NCI-H187 (cell line): ENCODE data around the gene KCNK16.

Experiments
- DNase-seq, 2 experiments: peaks; one replicate each; lab custom pipeline; 2025; lab: John Stamatoyannopoulos, UW

The KCNK16 gene

GRCh38 chr6:39322306-39322850 lies at the start of gene KCNK16:
TSS of gene KCNK16 (minus strand) at chr6:39322702. CDS start at chr6:39322540, 162 bp downstream.
- no peak for DNase-seq

GRCh38 chr6:39370390-39370789 lies 47.9 kb upstream of the KCNK16 start:
- no peak for DNase-seq

GRCh38 chr6:39369987-39370386 lies 47.5 kb upstream of the KCNK16 start:
- no peak for DNase-seq

GRCh38 chr6:39367700-39368099 lies 45.2 kb upstream of the KCNK16 start:
- DNase-seq: no peak

- DNase-seq: no peak
Measured at GRCh38 chr6:39366931-39367618, 44.6 kb upstream of the KCNK16 start.

GRCh38 chr6:39365281-39366074 lies 43.0 kb upstream of the KCNK16 start:
- DNase-seq: no peak

- DNase-seq: no peak
Measured at GRCh38 chr6:39363280-39363679, 40.8 kb upstream of the KCNK16 start.

- DNase-seq: no peak
Measured at GRCh38 chr6:39362487-39362865, 40.0 kb upstream of the KCNK16 start.

GRCh38 chr6:39361657-39362486 lies 39.4 kb upstream of the KCNK16 start:
- peak; percentile 21 to 43 for DNase-seq

GRCh38 chr6:39360378-39360777 lies 37.9 kb upstream of the KCNK16 start:
- no peak for DNase-seq

- peak in 1 of 2 experiments; percentile 20 for DNase-seq
Measured at GRCh38 chr6:39357998-39358686, 35.6 kb upstream of the KCNK16 start.

GRCh38 chr6:39353698-39354315 lies 31.3 kb upstream of the KCNK16 start:
- no peak for DNase-seq

GRCh38 chr6:39350723-39351505 lies 28.4 kb upstream of the KCNK16 start:
- no peak for DNase-seq

GRCh38 chr6:39348740-39349139 lies 26.2 kb upstream of the KCNK16 start:
- no peak for DNase-seq

GRCh38 chr6:39347906-39348585 lies 25.5 kb upstream of the KCNK16 start:
- DNase-seq: peak; percentile 55 to 75

GRCh38 chr6:39347206-39347605 lies 24.7 kb upstream of the KCNK16 start:
- DNase-seq: peak; percentile 66 to 71

GRCh38 chr6:39344821-39345280 lies 22.3 kb upstream of the KCNK16 start:
- DNase-seq: no peak

GRCh38 chr6:39343396-39343870 lies 20.9 kb upstream of the KCNK16 start:
- no peak for DNase-seq

- peak; percentile 23 to 27 for DNase-seq
Measured at GRCh38 chr6:39342692-39343395, 20.3 kb upstream of the KCNK16 start.
